K562 (cell line): Measurements from ENCODE around the gene HOXB1. TPM values are rescaled to one million over a fixed set of nuclear protein-coding genes. Genes with fewer than 3 reads are reported as not detected.

Source experiments
- ATAC-seq: fragments of 200-7000 bp; cut with Tn5 transposase; 3 replicates; pipeline ENCODE4 v1.9.1; 2020; ENCODE audit warnings: moderate library complexity
- Bru-seq: library from RNA; stranded (reverse); fragments of 400-500 nt; gene quantifications from one replicate; lab custom pipeline; 2021; lab: Mats Ljungman, UMichigan
- BruChase-seq, 2 experiments: library from RNA; stranded (reverse); fragments of 400-500 nt; gene quantifications; one replicate each; lab custom pipeline; 2021; lab: Mats Ljungman, UMichigan
- BruUV-seq: library from RNA; stranded (reverse); fragments of 400-500 nt; replicated peaks from 2 replicates; lab custom pipeline; 2021; lab: Mats Ljungman, UMichigan
- CTCF ChIA-PET: fragments of 300-600 bp; formaldehyde crosslinking; extraction: SDS; loops from one replicate; lab custom pipeline; 2021; ENCODE audit warnings: low intra/inter-chr PET ratio; lab: Yijun Ruan, JAX
- POLR2A ChIA-PET: fragments of 300-600, 350-650 bp; sonication (Branson Sonifier 250); formaldehyde crosslinking; extraction: SDS; loops from one replicate; lab custom pipeline; 2021; ENCODE audit warnings: antibody characterized with exemption, inconsistent platforms; lab: Yijun Ruan, JAX
- DNase-seq, 4 experiments: peaks; one replicate each; pipeline versions ENCODE4 v3.0.0 to v3.0.0-alpha.2; 2011 to 2018; ENCODE audit warnings: low spot score in 3 of 4, mixed read lengths in 3 of 4; ENCODE audit errors: extremely low read depth in 1 of 4
- FAIRE-seq: peaks from 2 replicates; lab custom pipeline; 2011; peaks lifted over from hg19 to GRCh38; lab: Jason Lieb, UNC
- H2AFZ ChIP-seq: 2 replicates; pipeline ENCODE4 v1.6.0; 2011; ENCODE audit warnings: low read depth, low read length, control low read depth, inconsistent platforms
- H3K27ac ChIP-seq: fragments of 200-600 bp; 3 replicates; pipeline ENCODE4 v1.8.0; 2011; ENCODE audit warnings: low read depth, mild to moderate bottlenecking, control low read depth, inconsistent platforms, low read length, moderate library complexity, mixed read lengths; ENCODE audit errors: extremely low read depth
- H3K27me3 ChIP-seq, 2 experiments: fragments of 300-600 bp in 1 of 2; 2 replicates in 1 of 2; 3 replicates in 1 of 2; pipeline versions ENCODE4 v1.6.0 to v1.8.0; 2011; ENCODE audit warnings: inconsistent platforms in 2 of 2, low read length in 2 of 2, mild to moderate bottlenecking in 1 of 2, mixed read lengths in 1 of 2, moderate library complexity in 1 of 2; ENCODE audit not compliant: control insufficient read depth in 2 of 2, insufficient read depth in 2 of 2
- H3K36me3 ChIP-seq: fragments of 300-600 bp; 3 replicates; pipeline ENCODE4 v1.8.0; 2011; ENCODE audit warnings: mild to moderate bottlenecking, low read length, inconsistent platforms; ENCODE audit not compliant: control insufficient read depth, insufficient read depth
- H3K4me1 ChIP-seq, 2 experiments: fragments of 200-600 bp in 1 of 2; replicated peaks in 1 of 2; 2 replicates in 1 of 2; 3 replicates in 1 of 2; pipeline versions ENCODE4 v1.5.1 to v1.8.0; 2011; ENCODE audit warnings: inconsistent platforms in 2 of 2, low read length in 2 of 2, mild to moderate bottlenecking in 1 of 2, mixed read lengths in 1 of 2, moderate library complexity in 1 of 2; ENCODE audit not compliant: control insufficient read depth in 2 of 2, insufficient read depth in 2 of 2
- H3K4me2 ChIP-seq: 2 replicates; pipeline ENCODE4 v1.6.1; 2011; ENCODE audit warnings: low read length, control low read depth, inconsistent platforms, mixed read lengths; ENCODE audit not compliant: insufficient read depth
- H3K4me3 ChIP-seq: fragments of 200-600 bp; sonication (generic), shearing (Covaris generic); 2 replicates; pipeline ENCODE4 v1.5.1; 2016; ENCODE audit warnings: control low read depth, inconsistent platforms
- H3K79me2 ChIP-seq: fragments of 200-600 bp; 3 replicates; pipeline ENCODE4 v1.8.0; 2011; ENCODE audit warnings: low read length, inconsistent platforms; ENCODE audit not compliant: control insufficient read depth, insufficient read depth
- H3K9ac ChIP-seq, 2 experiments: 2 replicates each; pipeline versions ENCODE4 v1.6.0 to v1.6.1; 2011; ENCODE audit warnings: low read depth in 2 of 2, low read length in 2 of 2, control low read depth in 1 of 2, inconsistent platforms in 1 of 2, mild to moderate bottlenecking in 1 of 2, mixed read lengths in 1 of 2; ENCODE audit not compliant: insufficient read depth in 1 of 2
- H3K9me1 ChIP-seq: one replicate; pipeline ENCODE4 v1.6.0; 2011; ENCODE audit warnings: inconsistent platforms, mild to moderate bottlenecking, low read length, moderate library complexity; ENCODE audit not compliant: control insufficient read depth, insufficient read depth
- H3K9me3 ChIP-seq: replicated peaks from 2 replicates; pipeline ENCODE4 v1.5.1; 2011; ENCODE audit warnings: low read depth, low read length, inconsistent platforms; ENCODE audit not compliant: control insufficient read depth, insufficient read depth
- H4K20me1 ChIP-seq: replicated peaks from 2 replicates; pipeline ENCODE4 v1.6.1; 2011; ENCODE audit warnings: low read length, inconsistent platforms, mixed read lengths; ENCODE audit not compliant: control insufficient read depth, insufficient read depth
- CREBBP ChIP-seq: IDR thresholded peaks from one replicate; pipeline ENCODE4 v1.6.1; 2012; ENCODE audit warnings: low read depth, mild to moderate bottlenecking, control low read depth, inconsistent platforms, low read length
- ETV1 ChIP-seq: fragments of 450-650 bp; conservative IDR thresholded peaks from 2 replicates; pipeline ENCODE4 v1.6.1; 2016; ENCODE audit warnings: missing genetic modification characterization, control low read depth, low read depth, missing compliant biosample characterization
- FOSL1 ChIP-seq: fragments of 200-800 bp; sonication (Bioruptor generic); conservative IDR thresholded peaks from 2 replicates; pipeline ENCODE4 v1.6.1; 2016; ENCODE audit warnings: missing genetic modification characterization, missing compliant biosample characterization
- HLTF ChIP-seq: fragments of 450-650 bp; IDR thresholded peaks from 2 replicates; pipeline ENCODE4 v1.6.1; 2016
- NCOA2 ChIP-seq, 2 experiments: fragments of 450-650 bp; IDR thresholded peaks; 2 replicates each; pipeline ENCODE4 v1.6.1; 2018; ENCODE audit warnings: mild to moderate bottlenecking in 2 of 2, moderate library complexity in 1 of 2; ENCODE audit not compliant: partially characterized antibody in 2 of 2
- PRPF4 ChIP-seq: fragments of 200-400 bp; formaldehyde crosslinking; IDR thresholded peaks from one replicate; pipeline ENCODE4 v1.6.1; 2017; ENCODE audit warnings: low read length, low read depth, mild to moderate bottlenecking; ENCODE audit not compliant: insufficient read depth, poor library complexity, severe bottlenecking
- WGBS: fragments of 100-300 bp; shearing (Covaris generic); methylation state at CpG from one replicate; pipeline ENCODE4 v1.1.6; 2016; ENCODE audit warnings: low coverage, mixed read lengths; ENCODE audit not compliant: insufficient coverage; ENCODE audit errors: missing lambda C conversion rate; 5-methylcytosine and 5-hydroxymethylcytosine counted together
- in situ Hi-C: fragments of 300-500 bp; cut with MboI; formaldehyde crosslinking; loops from 4 replicates; pipeline ENCODE4 v1.15.0; 2018; ENCODE audit warnings: inconsistent platforms, mixed read lengths
- intact Hi-C: fragments of 100-400 bp; cut with micrococcal nuclease; formaldehyde crosslinking; loops from 2 replicates; pipeline ENCODE4 v1.14.2; 2022
- long read RNA-seq, 3 experiments: library from polyadenylated mRNA in 2 of 3; library from RNA in 1 of 3; unstranded in 2 of 3; stranded (forward) in 1 of 3; transcript quantifications; one replicate each; pipeline ENCODE4 v2.0.0, GENCODE V29; 2019 to 2022
- polyA minus RNA-seq, 3 experiments: library from RNA; depleted of rRNA, polyadenylated mRNA; stranded (reverse); fragments of >200 nt; gene quantifications; 2 replicates each; pipeline ENCODE4 v1.2.3, GENCODE V29; 2011
- polyA plus RNA-seq, 8 experiments: library from polyadenylated mRNA; depleted of rRNA in 4 of 8; stranded (reverse) in 5 of 8; unstranded in 3 of 8; fragments of >200 nt; fragmentation: Nextera tagmentation in 2 of 8; fragmentation: Illumina TruSeq in 1 of 8; extraction: Ambion mirVana in 2 of 8; extraction: Trizol in 1 of 8; gene quantifications; 2 replicates each; pipeline versions ENCODE4 v1.2.1 to v1.2.3, GENCODE V29; 2011 to 2014; ENCODE audit warnings: inconsistent platforms in 1 of 8, missing spikeins in 1 of 8
- total RNA-seq, 7 experiments: library from RNA; depleted of rRNA in 6 of 7; stranded (reverse); fragments of >200 nt in 6 of 7; fragmentation: Illumina TruSeq in 2 of 7; extraction: Trizol in 2 of 7; gene quantifications; 2 replicates each; pipeline versions ENCODE4 v1.2.1 to v1.2.3, GENCODE V29; 2011 to 2021; ENCODE audit warnings: low replicate concordance in 1 of 7

HOXB1 gene
- not detected in 2 replicates for total RNA-seq (2011; cell fraction: chromatin; rRNA removed; ENCODE audit: low replicate concordance)
- total RNA-seq (2011; cell fraction: nucleolus; rRNA removed), result not detected in 2 replicates
- not detected in 2 replicates for total RNA-seq (2011; cell fraction: nucleoplasm; rRNA removed)
- total RNA-seq (2014; rRNA removed) (not detected in 2 replicates), total RNA-seq (2014; rRNA removed; fragmentation: Illumina TruSeq; extraction: Trizol) (not detected in 2 replicates), total RNA-seq (2015; rRNA removed; fragmentation: Illumina TruSeq; extraction: Trizol) (not detected in 2 replicates), total RNA-seq (2021) (not detected in 2 replicates), polyA plus RNA-seq (2011; rRNA removed) (0.04 TPM in 1 of 2 replicates, not detected in the other), polyA plus RNA-seq (2014; fragmentation: Illumina TruSeq; extraction: Trizol) (not detected in 2 replicates), polyA plus RNA-seq (2014; fragmentation: Nextera tagmentation; extraction: Ambion mirVana) (not detected), polyA plus RNA-seq (2014; rRNA removed) (not detected in 2 replicates), polyA minus RNA-seq (2011; rRNA and poly(A)+ RNA removed) (not detected in 2 replicates), Bru-seq, nascent RNA (not detected), BruChase-seq, experiment 1, labeled RNA remaining after a 2-hour chase (not detected), BruChase-seq, experiment 2, labeled RNA remaining after a 6-hour chase (not detected)
- polyA plus RNA-seq (2011; cell fraction: cytosol; rRNA removed), result not detected in 2 replicates
- not detected in 2 replicates for polyA plus RNA-seq (2011; cell fraction: nucleus; rRNA removed)
- polyA plus RNA-seq (2012), result not detected in 2 replicates
- polyA minus RNA-seq (2011; cell fraction: cytosol; rRNA and poly(A)+ RNA removed), result not detected in 2 replicates
- polyA minus RNA-seq (2011; cell fraction: nucleus; rRNA and poly(A)+ RNA removed), result not detected in 2 replicates
- long read RNA-seq, experiment 1, result 0 reads
- long read RNA-seq, experiment 2, result 0 reads
- long read RNA-seq, experiment 3, result 0 reads

- intact Hi-C loops (no loop called here), in situ Hi-C loops (no loop called here)
- peaks cover 26 to 41% of the 10 kb centered on the region in 2 experiments; a peak in 4 of 5 replicates for H3K4me1 ChIP-seq
- 0 out of 2 replicates have a peak within 1 kb of the TSS, but pooled peaks have one; percentile 5 for H2AFZ ChIP-seq
- no peaks in the 10 kb centered on the region for H4K20me1 ChIP-seq
- H3K9ac ChIP-seq, result no peak within 1 kb of the TSS
- no peak within 1 kb of the TSS for H3K4me3 ChIP-seq
- 79% methylated on average over 15 of the region's 15 CpGs for WGBS
- no peak within 1 kb of the TSS for H3K4me2 ChIP-seq
- no peaks in the 10 kb centered on the region for H3K9me3 ChIP-seq
- ChIA-PET CTCF (no interaction called here), POLR2A (interaction anchor here (0.7 kb wide), 1 partner anchor 19 kb away, joined by 3 read pairs; no protein-coding TSS in a partner anchor)
- no peaks in the 10 kb centered on the region for H3K79me2 ChIP-seq
- no TSS peak for BruUV-seq
- DNase-seq (no peak), FAIRE-seq (no peak), ATAC-seq (no peak)
- H3K27me3 ChIP-seq, result no peaks in the 10 kb centered on the region
- H3K9me1 ChIP-seq, result no peaks in the 10 kb centered on the region
- H3K36me3 ChIP-seq, result no peaks in the 10 kb centered on the region
- H3K27ac ChIP-seq, result no peak within 1 kb of the TSS
- TF ChIP-seq PRPF4, result no peak
- TF ChIP-seq NCOA2 (IDR thresholded peaks at IDR 0.05; ENCODE audit: partially characterized antibody in 2 of 2), result no peak
- no peak for TF ChIP-seq CREBBP
- TF ChIP-seq ETV1 (tag), result no peak
- no peak for TF ChIP-seq FOSL1 (tag)
- TF ChIP-seq HLTF, result no peak
- TF ChIP-seq, all 486 proteins: peak for 0
Measured at GRCh38 chr17:48530887-48531272, at the start of gene HOXB1. HOXB1 (minus strand) TSS chr17:48531011; CDS start chr17:48530904, 107 bp downstream.
